GM13977 (cell line): ENCODE measurements around the gene ACTL10.
"Not testable (repeated sequence)": the region's sequence is repeated elsewhere in the genome, so short reads cannot be mapped to it uniquely, and the experiment has no call there.

ENCODE experiments used
- DNase-seq: peaks from one replicate; pipeline ENCODE4 v3.0.0; 2012; ENCODE audit warnings: low spot score
- in situ Hi-C: fragments of 300-500 bp; cut with MboI; formaldehyde crosslinking; loops from one replicate; pipeline ENCODE4 v1.12.0; 2022; ENCODE audit warnings: low sequenced_read_pairs, low pct_unique_long_range_greater_than_20kb, mixed read lengths, inconsistent platforms; ENCODE audit not compliant: unreplicated experiment
- TF ChIP-seq, protein P1 (sequence below): IDR thresholded peaks from 2 replicates; pipeline ENCODE4 v1.5.1; 2012; ENCODE audit warnings: mild to moderate bottlenecking, control low read depth; ENCODE audit not compliant: insufficient read depth; ENCODE audit errors: extremely low read depth, missing control alignments

The ACTL10 gene

DNA sequence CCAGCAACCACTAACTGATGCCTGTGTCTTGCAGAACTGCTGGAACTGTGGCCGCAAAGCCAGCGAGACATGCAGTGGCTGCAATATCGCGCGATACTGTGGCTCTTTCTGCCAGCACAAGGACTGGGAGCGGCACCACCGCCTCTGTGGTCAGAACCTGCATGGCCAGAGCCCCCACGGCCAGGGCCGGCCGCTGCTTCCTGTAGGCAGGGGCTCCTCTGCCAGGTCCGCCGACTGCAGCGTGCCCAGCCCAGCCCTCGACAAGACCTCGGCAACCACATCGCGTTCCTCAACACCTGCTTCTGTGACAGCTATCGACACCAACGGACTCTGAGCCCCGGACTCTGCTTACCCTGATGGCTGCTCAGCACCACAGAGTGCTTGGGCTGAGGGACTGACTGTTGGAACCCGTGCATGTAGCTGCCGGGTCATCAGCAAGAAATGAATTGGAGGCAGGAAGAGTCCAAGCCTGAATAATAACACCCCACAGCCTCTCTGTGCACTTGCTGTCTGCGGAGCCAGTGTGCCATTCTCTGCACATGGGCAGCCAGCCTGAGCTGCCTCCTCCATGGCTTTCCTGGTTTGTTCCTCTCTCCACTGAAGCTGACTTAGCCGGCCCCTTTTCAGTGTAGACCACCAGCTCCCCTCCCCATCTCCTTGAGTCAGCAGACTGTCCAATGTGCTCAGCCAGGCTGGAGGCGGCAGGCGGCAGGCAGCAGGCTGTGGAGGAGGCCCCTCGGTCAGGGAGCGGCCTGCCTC, 22.3 kb upstream of the ACTL10 start:
- TF ChIP-seq, protein P1, sequence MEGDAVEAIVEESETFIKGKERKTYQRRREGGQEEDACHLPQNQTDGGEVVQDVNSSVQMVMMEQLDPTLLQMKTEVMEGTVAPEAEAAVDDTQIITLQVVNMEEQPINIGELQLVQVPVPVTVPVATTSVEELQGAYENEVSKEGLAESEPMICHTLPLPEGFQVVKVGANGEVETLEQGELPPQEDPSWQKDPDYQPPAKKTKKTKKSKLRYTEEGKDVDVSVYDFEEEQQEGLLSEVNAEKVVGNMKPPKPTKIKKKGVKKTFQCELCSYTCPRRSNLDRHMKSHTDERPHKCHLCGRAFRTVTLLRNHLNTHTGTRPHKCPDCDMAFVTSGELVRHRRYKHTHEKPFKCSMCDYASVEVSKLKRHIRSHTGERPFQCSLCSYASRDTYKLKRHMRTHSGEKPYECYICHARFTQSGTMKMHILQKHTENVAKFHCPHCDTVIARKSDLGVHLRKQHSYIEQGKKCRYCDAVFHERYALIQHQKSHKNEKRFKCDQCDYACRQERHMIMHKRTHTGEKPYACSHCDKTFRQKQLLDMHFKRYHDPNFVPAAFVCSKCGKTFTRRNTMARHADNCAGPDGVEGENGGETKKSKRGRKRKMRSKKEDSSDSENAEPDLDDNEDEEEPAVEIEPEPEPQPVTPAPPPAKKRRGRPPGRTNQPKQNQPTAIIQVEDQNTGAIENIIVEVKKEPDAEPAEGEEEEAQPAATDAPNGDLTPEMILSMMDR, result no peak
- no peak for DNase-seq
- in situ Hi-C loops, result no loop called here

DNA sequence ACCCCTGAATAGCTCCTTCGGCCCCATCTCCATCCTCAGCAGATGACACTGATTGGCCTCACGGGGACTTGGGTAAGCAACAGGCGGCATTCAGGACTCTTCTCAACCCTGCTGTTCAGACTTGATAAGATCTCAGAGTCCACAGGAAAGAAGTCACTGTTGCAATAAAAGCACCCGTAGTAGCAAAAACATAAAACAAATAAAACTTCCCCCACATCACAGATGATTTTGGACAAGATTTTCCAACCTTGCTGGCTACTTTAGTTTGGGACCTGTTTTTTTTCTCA, 21.7 kb upstream of the ACTL10 start:
- in situ Hi-C loops, result no loop called here
- DNase-seq, result no peak
- TF ChIP-seq, protein P1, result no peak

DNA sequence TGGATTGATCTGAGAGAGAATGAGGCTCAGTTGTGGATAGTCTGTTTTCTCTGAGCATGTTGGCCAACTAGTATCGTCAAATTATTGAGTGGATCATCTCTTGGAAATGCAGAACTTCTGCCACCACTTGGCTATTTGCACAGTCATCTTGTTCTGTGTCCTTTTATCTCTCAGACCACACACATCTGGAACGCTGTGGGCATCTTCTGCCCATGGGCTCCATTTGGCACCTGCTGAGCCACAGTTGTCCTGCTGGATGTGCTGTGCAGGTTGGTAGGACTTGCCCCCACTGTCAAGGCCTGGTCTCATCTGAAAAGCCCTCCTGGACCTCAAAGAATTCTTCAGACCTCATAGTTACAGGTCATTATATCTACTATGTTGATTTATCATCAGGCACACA, 21.3 kb upstream of the ACTL10 start:
- no peak for DNase-seq
- TF ChIP-seq, protein P1, result no peak
- in situ Hi-C loops, result no loop called here

DNA sequence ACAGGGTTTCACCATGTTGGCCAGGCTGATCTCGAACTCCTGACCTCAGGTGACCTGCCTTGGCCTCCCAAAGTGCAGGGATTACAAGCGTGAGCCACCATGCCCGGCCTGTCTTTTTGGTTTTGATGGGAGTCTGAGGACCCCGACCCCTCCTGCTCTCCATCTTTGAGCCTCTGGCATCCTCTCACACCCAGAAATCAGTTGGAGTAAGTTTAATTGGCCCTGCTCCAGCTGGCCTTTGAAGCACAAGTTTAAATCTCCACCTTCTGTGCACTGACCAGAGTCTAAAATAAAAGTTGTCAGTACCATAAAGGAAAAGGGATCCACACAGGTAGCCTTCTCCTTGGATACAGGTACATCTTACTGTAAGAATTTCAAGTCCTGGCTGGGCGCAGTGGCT, 20.6 kb upstream of the ACTL10 start:
- in situ Hi-C loops, result no loop called here
- no peak for DNase-seq
- TF ChIP-seq, protein P1, result no peak

DNA sequence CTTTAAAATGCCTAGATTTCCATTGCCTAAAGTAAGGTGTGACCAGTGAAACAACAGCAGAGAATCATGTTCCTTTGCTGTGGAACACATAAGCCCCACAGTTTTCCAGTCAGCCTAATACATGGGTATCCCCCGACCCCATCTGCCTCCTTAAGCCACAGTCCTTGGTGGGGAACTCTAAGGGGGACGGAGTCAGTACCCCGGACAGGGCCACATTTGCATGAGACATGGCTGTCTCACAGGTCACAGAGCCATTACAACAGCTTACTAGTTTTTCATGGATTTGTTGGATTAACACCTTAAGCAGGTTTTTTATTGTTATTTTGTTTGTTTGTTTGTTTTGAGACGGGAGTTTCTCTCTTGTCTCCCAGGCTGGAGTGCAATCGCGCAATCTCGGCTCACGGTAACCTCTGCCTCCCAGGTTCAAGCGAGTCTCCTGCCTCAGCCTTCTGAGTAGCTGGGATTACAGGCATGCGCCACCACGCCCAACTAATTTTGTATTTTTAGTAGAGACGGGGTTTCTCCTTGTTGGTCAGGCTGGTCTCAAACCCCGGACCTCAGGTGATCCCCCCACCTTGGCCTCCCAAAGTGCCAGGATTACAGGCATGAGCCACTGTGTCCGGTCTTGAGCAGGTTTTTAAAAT, 19.7 kb upstream of the ACTL10 start:
- DNase-seq, result not testable (repeated sequence)

DNA sequence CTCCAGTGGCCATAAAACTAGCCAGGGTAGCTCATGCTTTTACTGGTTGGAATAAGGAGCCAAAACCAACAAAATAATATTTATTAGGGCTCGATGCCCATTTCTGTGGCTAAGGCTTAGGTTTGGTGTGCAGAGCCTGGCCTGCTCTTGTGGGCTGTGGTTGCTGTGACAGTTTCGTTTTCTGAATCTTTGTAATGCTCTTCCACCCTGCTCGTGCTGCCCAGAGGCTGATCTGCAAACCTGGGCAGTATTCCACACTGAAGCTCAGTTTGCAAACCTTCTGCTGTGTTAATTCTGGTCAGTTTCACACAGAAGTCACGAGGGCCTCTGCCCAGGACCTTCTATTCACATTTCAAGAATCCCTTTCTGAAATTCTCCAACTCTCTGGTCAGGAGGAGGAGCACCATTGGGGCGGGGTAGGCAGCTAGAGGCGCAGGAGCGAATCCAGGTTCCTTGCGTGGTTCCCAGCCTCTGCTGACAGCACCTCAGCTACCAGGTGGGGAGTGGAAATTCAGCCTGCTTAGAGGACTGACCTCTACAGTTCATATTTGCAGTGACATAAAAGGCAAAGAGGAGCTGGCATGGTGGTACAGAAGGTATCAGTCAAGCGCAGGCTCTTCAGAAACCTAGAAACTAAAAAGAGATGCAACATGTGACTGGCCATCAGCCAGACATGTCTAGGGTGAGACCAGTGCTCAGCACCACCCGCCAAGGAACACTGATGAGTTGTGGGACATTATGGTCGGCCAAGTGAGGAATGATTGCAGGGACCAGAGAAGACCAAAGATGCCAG, 18.9 kb upstream of the ACTL10 start:
- in situ Hi-C loops, result no loop called here
- DNase-seq, result peak; percentile 76
- TF ChIP-seq, protein P1, result no peak

More for the DNA sequence above, 19.7 kb upstream of the ACTL10 start:
- in situ Hi-C loops, result not testable (repeated sequence)
